Motor neuron (in vitro differentiated cells): ENCODE data around the gene KARS1. TPM values are rescaled to one million over a fixed set of nuclear protein-coding genes. Genes with fewer than 3 reads are reported as not detected.
A peak's percentile ranks its signal among the peaks of the same experiment; 100 is the strongest.

Experiments used
- ATAC-seq, 8 experiments: fragments of 200-7000 bp; cut with Tn5 transposase; replicated peaks in 6 of 8; 2 replicates each; pipeline ENCODE4 v1.8.0; 2021; ENCODE audit warnings: mild to moderate bottlenecking in 8 of 8, moderate library complexity in 8 of 8
- H3K27ac ChIP-seq, 2 donors: fragments of 250-450 bp; sonication (Bioruptor Pico); 2 replicates each; pipeline ENCODE4 v1.9.0; 2021; ENCODE audit warnings: antibody characterized with exemption in 2 of 2, mild to moderate bottlenecking in 2 of 2, moderate library complexity in 1 of 2
- H3K4me1 ChIP-seq, 2 donors: fragments of 250-450 bp; sonication (Bioruptor Pico); replicated peaks in 1 of 2; 2 replicates each; pipeline ENCODE4 v1.6.1; 2021; ENCODE audit warnings: antibody characterized with exemption in 2 of 2, mild to moderate bottlenecking in 2 of 2, moderate library complexity in 1 of 2
- H3K4me3 ChIP-seq, 5 donors: fragments of 250-450 bp; sonication (Bioruptor Pico); 2 replicates each; pipeline ENCODE4 v1.9.0; 2021; ENCODE audit warnings: antibody characterized with exemption in 5 of 5, mild to moderate bottlenecking in 5 of 5, moderate library complexity in 4 of 5
- WGBS, 10 experiments: fragments of 450-650 bp; shearing (Covaris generic); methylation state at CpG; one replicate each; pipeline ENCODE4 v1.0.0; 2022; 5-methylcytosine and 5-hydroxymethylcytosine counted together
- in situ Hi-C, 9 experiments: fragments of 400-800 bp; cut with MboI; loops; one replicate each; pipeline ENCODE4 v1.15.0; 2021; ENCODE audit warnings: low sequenced_read_pairs in 9 of 9, low pct_unique_long_range_greater_than_20kb in 2 of 9; ENCODE audit not compliant: unreplicated experiment in 9 of 9
- total RNA-seq, 8 experiments: library from RNA; unstranded; fragments of 300-600 nt; gene quantifications; 2 replicates each; pipeline versions ENCODE4 v1.2.3 to v1.2.4, GENCODE V29; 2022

Gene KARS1
- total RNA-seq, 8 experiments from 2014 or later = 106 to 187 (median 127) TPM

GRCh38 chr16:75621170-75621477 is 26.3 kb downstream of the KARS1 start:
- H3K4me3 ChIP-seq = peak overlapping the region in 4 of 5 donors; percentile 1 to 48 (median 9)
- WGBS, 10 experiments = 5 to 71% (median 40%) methylated on average over 1 to 2 of the region's 2 CpGs; no CpG with 5 or more reads in 1 of the 10 experiments
- in situ Hi-C loops = loop anchor here in 1 of 9 experiments (25.0 kb wide), 1 partner anchor 159 kb away; the partner anchor contains the start of gene TMEM170A

GRCh38 chr16:75620326-75621169 is 26.9 kb downstream of the KARS1 start:
- in situ Hi-C loops = loop anchor here in 1 of 9 experiments (25.0 kb wide), 1 partner anchor 158 kb away; the partner anchor contains the start of gene TMEM170A
- H3K27ac ChIP-seq = no peak overlapping the region
- peak overlapping the region in 4 of 5 donors; percentile 1 to 48 (median 9) for H3K4me3 ChIP-seq

More at GRCh38 chr16:75621170-75621477, 26.3 kb downstream of the KARS1 start:
- H3K27ac ChIP-seq = no peak overlapping the region
- peak in 2 of 8 experiments; percentile 4 to 5 for ATAC-seq
- peaks cover 14 to 17% of the 10 kb centered on the region in 2 donors for H3K4me1 ChIP-seq

GRCh38 chr16:75618780-75619179 is 28.7 kb downstream of the KARS1 start:
- no peak for ATAC-seq
- no peak overlapping the region for H3K27ac ChIP-seq
- in situ Hi-C loops = loop anchor here in 1 of 9 experiments (25.0 kb wide), 1 partner anchor 156 kb away; the partner anchor contains the start of gene TMEM170A
- H3K4me3 ChIP-seq = no peak overlapping the region
- WGBS, 10 experiments = 96 to 100% (median 100%) methylated on average over 1 to 2 of the region's 2 CpGs; no CpG with 5 or more reads in 5 of the 10 experiments
- peaks cover 14 to 17% of the 10 kb centered on the region in 2 donors for H3K4me1 ChIP-seq

More at GRCh38 chr16:75620326-75621169, 26.9 kb downstream of the KARS1 start:
- peaks cover 14 to 17% of the 10 kb centered on the region in 2 donors for H3K4me1 ChIP-seq
- ATAC-seq = no peak
- WGBS, 10 experiments = 75 to 100% (median 93%) methylated on average over 2 to 16 of the region's 20 CpGs; no CpG with 5 or more reads in 1 of the 10 experiments

GRCh38 chr16:75617121-75617520 is 30.3 kb downstream of the KARS1 start:
- ATAC-seq = no peak
- 93 to 100% (median 100%) methylated on average over 1 to 3 of the region's 3 CpGs; no CpG with 5 or more reads in 3 of the 10 experiments for WGBS, 10 experiments
- Histone ChIP-seq H3K4me3 (no peak overlapping the region), H3K4me1 (peaks cover 13 to 15% of the 10 kb centered on the region in 2 donors), H3K27ac (no peak overlapping the region)
- in situ Hi-C loops = loop anchor here in 1 of 9 experiments (25.0 kb wide), 1 partner anchor 155 kb away; the partner anchor contains the start of gene TMEM170A

- H3K27ac ChIP-seq = no peak overlapping the region
- H3K4me3 ChIP-seq = no peak overlapping the region
- no peak for ATAC-seq
- WGBS, 10 experiments = 78 to 95% (median 89%) methylated on average over 1 to 4 of the region's 4 CpGs; no CpG with 5 or more reads in 2 of the 10 experiments
- peaks cover 7 to 10% of the 10 kb centered on the region in 2 donors for H3K4me1 ChIP-seq
- in situ Hi-C loops = loop anchor here in 1 of 9 experiments (25.0 kb wide), 1 partner anchor 154 kb away; the partner anchor contains the start of gene TMEM170A
These were observed 30.9 kb downstream of the KARS1 start for GRCh38 chr16:75616521-75617010.

GRCh38 chr16:75615619-75616018 is 31.8 kb downstream of the KARS1 start:
- 56 to 100% (median 100%) methylated on average over 1 to 2 of the region's 2 CpGs; no CpG with 5 or more reads in 1 of the 10 experiments for WGBS, 10 experiments
- no peak overlapping the region for H3K27ac ChIP-seq
- in situ Hi-C loops = loop anchor here in 1 of 9 experiments (25.0 kb wide), 1 partner anchor 153 kb away; the partner anchor contains the start of gene TMEM170A
- H3K4me1 ChIP-seq = peaks cover 0 to 1% of the 10 kb centered on the region in 2 donors
- ATAC-seq = peak in 3 of 8 experiments; percentile 16 to 90 (median 89)
- no peak overlapping the region for H3K4me3 ChIP-seq

- H3K4me1 ChIP-seq = no peaks in the 10 kb centered on the region
- no peak overlapping the region for H3K27ac ChIP-seq
- H3K4me3 ChIP-seq = no peak overlapping the region
- 88 to 100% (median 100%) methylated on average over 1 to 4 of the region's 4 CpGs; no CpG with 5 or more reads in 3 of the 10 experiments for WGBS, 10 experiments
- in situ Hi-C loops = loop anchor here in 1 of 9 experiments (25.0 kb wide), 1 partner anchor 152 kb away; the partner anchor contains the start of gene TMEM170A
- peak in 1 of 8 experiments; percentile 26 for ATAC-seq
These were observed 33.2 kb downstream of the KARS1 start for GRCh38 chr16:75614066-75614897.

GRCh38 chr16:75606507-75606906 is 41.0 kb downstream of the KARS1 start:
- WGBS, 10 experiments = 100% methylated on average over 1 of the region's 1 CpG; no CpG with 5 or more reads in 8 of the 10 experiments
- no peak for ATAC-seq
- no peak overlapping the region for H3K27ac ChIP-seq
- no peaks in the 10 kb centered on the region for H3K4me1 ChIP-seq
- H3K4me3 ChIP-seq = no peak overlapping the region
- in situ Hi-C loops = loop anchor here in 1 of 9 experiments (25.0 kb wide), 1 partner anchor 144 kb away; the partner anchor contains the start of gene TMEM170A

GRCh38 chr16:75603241-75603640 is 44.2 kb downstream of the KARS1 start:
- in situ Hi-C loops = loop anchor here in 1 of 9 experiments (25.0 kb wide), 1 partner anchor 141 kb away; the partner anchor contains the start of gene TMEM170A
- Histone ChIP-seq H3K4me3 (no peak overlapping the region), H3K27ac (no peak overlapping the region), H3K4me1 (no peaks in the 10 kb centered on the region)
- ATAC-seq = no peak
- WGBS, 10 experiments = 71 to 100% (median 89%) methylated on average over 1 to 3 of the region's 4 CpGs; no CpG with 5 or more reads in 3 of the 10 experiments

GRCh38 chr16:75599452-75600277 is 47.8 kb downstream of the KARS1 start:
- 69 to 100% (median 96%) methylated on average over 2 to 6 of the region's 6 CpGs for WGBS, 10 experiments
- peaks cover 8 to 9% of the 10 kb centered on the region in 2 donors for H3K4me1 ChIP-seq
- no peak overlapping the region for H3K4me3 ChIP-seq
- in situ Hi-C loops = loop anchor here in 1 of 9 experiments (25.0 kb wide), 1 partner anchor 137 kb away; the partner anchor contains the start of gene TMEM170A
- ATAC-seq = no peak
- H3K27ac ChIP-seq = no peak overlapping the region
